ENCODE measurements around the gene CWC27.

GRCh38 chr5:64865662-64866061, 96.9 kb downstream of the CWC27 start:
- TF ChIP-seq EP300 (IDR thresholded peaks at IDR 0.05) (no peak), POLR2A (IDR thresholded peaks at IDR 0.05) (no peak), POLR2AphosphoS5 (IDR thresholded peaks at IDR 0.05) (no peak)

All from upper lobe of left lung (tissue), 4 donors.